ENCODE measurements around the gene ZYX.

Gene ZYX, protein sequence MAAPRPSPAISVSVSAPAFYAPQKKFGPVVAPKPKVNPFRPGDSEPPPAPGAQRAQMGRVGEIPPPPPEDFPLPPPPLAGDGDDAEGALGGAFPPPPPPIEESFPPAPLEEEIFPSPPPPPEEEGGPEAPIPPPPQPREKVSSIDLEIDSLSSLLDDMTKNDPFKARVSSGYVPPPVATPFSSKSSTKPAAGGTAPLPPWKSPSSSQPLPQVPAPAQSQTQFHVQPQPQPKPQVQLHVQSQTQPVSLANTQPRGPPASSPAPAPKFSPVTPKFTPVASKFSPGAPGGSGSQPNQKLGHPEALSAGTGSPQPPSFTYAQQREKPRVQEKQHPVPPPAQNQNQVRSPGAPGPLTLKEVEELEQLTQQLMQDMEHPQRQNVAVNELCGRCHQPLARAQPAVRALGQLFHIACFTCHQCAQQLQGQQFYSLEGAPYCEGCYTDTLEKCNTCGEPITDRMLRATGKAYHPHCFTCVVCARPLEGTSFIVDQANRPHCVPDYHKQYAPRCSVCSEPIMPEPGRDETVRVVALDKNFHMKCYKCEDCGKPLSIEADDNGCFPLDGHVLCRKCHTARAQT

GRCh38 chr7:143380646-143381426, at the start of gene ZYX:
TSS of gene ZYX (plus strand) at chr7:143381345. CDS start at chr7:143381572, 227 bp downstream.
- H3K36me3 ChIP-seq (ENCODE audit: control insufficient read depth, insufficient read depth, low read length): no peaks in the 10 kb centered on the region
- H3K4me3 ChIP-seq (ENCODE audit: low read length): peak within 1 kb of the TSS; percentile 91
- H3K9ac ChIP-seq (ENCODE audit: low read length): peak within 1 kb of the TSS; percentile 100
- H3K4me1 ChIP-seq (ENCODE audit: control insufficient read depth, insufficient read depth, low read length): peaks cover 20% of the 10 kb centered on the region
- H3K9me3 ChIP-seq (ENCODE audit: control insufficient read depth, low read length): no peaks in the 10 kb centered on the region
- H3K27me3 ChIP-seq (ENCODE audit: control insufficient read depth, insufficient read depth, low read length): no peaks in the 10 kb centered on the region

DNA sequence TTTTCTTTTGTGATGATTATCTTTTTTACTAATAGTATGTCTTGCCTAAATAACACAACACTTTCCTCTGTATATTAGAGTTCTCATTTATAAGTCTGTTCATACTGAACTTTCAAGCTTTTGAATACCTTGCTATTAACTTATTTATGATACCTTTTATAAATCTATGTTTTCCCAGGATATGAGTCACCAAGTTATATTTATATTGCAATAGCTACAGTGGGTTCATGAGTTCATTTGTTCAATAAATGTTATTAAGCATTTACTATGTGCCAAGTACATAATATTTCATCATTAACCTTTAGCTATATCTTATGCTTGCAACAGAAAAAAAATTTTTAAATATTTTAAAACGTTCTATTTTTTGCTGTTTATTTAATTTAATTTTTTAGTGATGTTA, 46.9 kb upstream of the ZYX start:
- H3K4me1 ChIP-seq (ENCODE audit: control insufficient read depth, insufficient read depth, low read length): peaks cover 31% of the 10 kb centered on the region

GRCh38 chr7:143337216-143337615, 43.9 kb upstream of the ZYX start:
- H3K36me3 ChIP-seq (ENCODE audit: control insufficient read depth, insufficient read depth, low read length): no peaks in the 10 kb centered on the region

More for the DNA sequence above, 46.9 kb upstream of the ZYX start:
- Histone ChIP-seq H3K36me3 (ENCODE audit: control insufficient read depth, insufficient read depth, low read length) (no peaks in the 10 kb centered on the region), H3K9ac (ENCODE audit: low read length) (no peak overlapping the region), H3K27me3 (ENCODE audit: control insufficient read depth, insufficient read depth, low read length) (no peaks in the 10 kb centered on the region), H3K9me3 (ENCODE audit: control insufficient read depth, low read length) (no peaks in the 10 kb centered on the region), H3K4me3 (ENCODE audit: low read length) (no peak overlapping the region)

GRCh38 chr7:143341842-143342241, 39.3 kb upstream of the ZYX start:
- Histone ChIP-seq H3K27me3 (ENCODE audit: control insufficient read depth, insufficient read depth, low read length) (peaks cover 7% of the 10 kb centered on the region), H3K9me3 (ENCODE audit: control insufficient read depth, low read length) (no peaks in the 10 kb centered on the region), H3K9ac (ENCODE audit: low read length) (no peak overlapping the region), H3K36me3 (ENCODE audit: control insufficient read depth, insufficient read depth, low read length) (no peaks in the 10 kb centered on the region), H3K4me1 (ENCODE audit: control insufficient read depth, insufficient read depth, low read length) (no peaks in the 10 kb centered on the region), H3K4me3 (ENCODE audit: low read length) (no peak overlapping the region)

More at GRCh38 chr7:143337216-143337615, 43.9 kb upstream of the ZYX start:
- no peaks in the 10 kb centered on the region for H3K9me3 ChIP-seq (ENCODE audit: control insufficient read depth, low read length)
- no peaks in the 10 kb centered on the region for H3K27me3 ChIP-seq (ENCODE audit: control insufficient read depth, insufficient read depth, low read length)
- H3K4me1 ChIP-seq (ENCODE audit: control insufficient read depth, insufficient read depth, low read length): peaks cover 10% of the 10 kb centered on the region
- H3K9ac ChIP-seq (ENCODE audit: low read length): no peak overlapping the region
- H3K4me3 ChIP-seq (ENCODE audit: low read length): no peak overlapping the region

GRCh38 chr7:143343596-143343995, 37.5 kb upstream of the ZYX start:
- Histone ChIP-seq H3K9me3 (ENCODE audit: control insufficient read depth, low read length) (no peaks in the 10 kb centered on the region), H3K4me3 (ENCODE audit: low read length) (no peak overlapping the region), H3K4me1 (ENCODE audit: control insufficient read depth, insufficient read depth, low read length) (no peaks in the 10 kb centered on the region), H3K36me3 (ENCODE audit: control insufficient read depth, insufficient read depth, low read length) (no peaks in the 10 kb centered on the region), H3K27me3 (ENCODE audit: control insufficient read depth, insufficient read depth, low read length) (peaks cover 7% of the 10 kb centered on the region), H3K9ac (ENCODE audit: low read length) (no peak overlapping the region)

DNA sequence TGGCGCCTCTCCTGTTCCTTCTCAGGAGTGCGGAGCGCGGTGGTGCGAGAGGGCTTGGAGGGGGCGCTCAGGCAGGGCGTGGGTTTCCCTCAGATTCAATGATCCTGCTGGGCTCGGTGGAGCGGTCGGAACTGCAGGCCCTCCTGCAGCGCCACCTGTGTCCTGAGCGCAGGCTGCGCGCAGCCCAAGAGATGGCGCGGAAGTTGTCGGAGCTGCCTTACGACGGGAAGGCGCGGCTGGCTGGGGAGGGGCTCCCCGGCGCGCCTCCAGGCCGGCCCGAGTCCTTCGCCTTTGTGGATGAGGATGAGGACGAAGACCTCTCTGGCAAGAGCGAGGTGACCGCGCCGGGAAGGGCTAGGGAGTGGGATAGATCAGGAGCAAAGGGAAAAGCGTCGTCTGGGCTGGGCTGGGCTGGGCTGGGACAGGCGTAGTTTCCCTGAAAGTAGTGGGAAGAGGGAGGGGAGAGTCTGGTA, 35.7 kb upstream of the ZYX start:
- Histone ChIP-seq H3K9ac (ENCODE audit: low read length) (peak overlapping the region; percentile 63), H3K9me3 (ENCODE audit: control insufficient read depth, low read length) (no peaks in the 10 kb centered on the region)

GRCh38 chr7:143346018-143346417, 35.1 kb upstream of the ZYX start:
- Histone ChIP-seq H3K9me3 (ENCODE audit: control insufficient read depth, low read length) (no peaks in the 10 kb centered on the region), H3K4me3 (ENCODE audit: low read length) (no peak overlapping the region), H3K27me3 (ENCODE audit: control insufficient read depth, insufficient read depth, low read length) (peaks cover 7% of the 10 kb centered on the region), H3K9ac (ENCODE audit: low read length) (no peak overlapping the region), H3K4me1 (ENCODE audit: control insufficient read depth, insufficient read depth, low read length) (no peaks in the 10 kb centered on the region), H3K36me3 (ENCODE audit: control insufficient read depth, insufficient read depth, low read length) (no peaks in the 10 kb centered on the region)

More for the DNA sequence above, 35.7 kb upstream of the ZYX start:
- H3K27me3 ChIP-seq (ENCODE audit: control insufficient read depth, insufficient read depth, low read length): peaks cover 7% of the 10 kb centered on the region
- no peak overlapping the region for H3K4me3 ChIP-seq (ENCODE audit: low read length)
- no peaks in the 10 kb centered on the region for H3K36me3 ChIP-seq (ENCODE audit: control insufficient read depth, insufficient read depth, low read length)
- no peaks in the 10 kb centered on the region for H3K4me1 ChIP-seq (ENCODE audit: control insufficient read depth, insufficient read depth, low read length)

DNA sequence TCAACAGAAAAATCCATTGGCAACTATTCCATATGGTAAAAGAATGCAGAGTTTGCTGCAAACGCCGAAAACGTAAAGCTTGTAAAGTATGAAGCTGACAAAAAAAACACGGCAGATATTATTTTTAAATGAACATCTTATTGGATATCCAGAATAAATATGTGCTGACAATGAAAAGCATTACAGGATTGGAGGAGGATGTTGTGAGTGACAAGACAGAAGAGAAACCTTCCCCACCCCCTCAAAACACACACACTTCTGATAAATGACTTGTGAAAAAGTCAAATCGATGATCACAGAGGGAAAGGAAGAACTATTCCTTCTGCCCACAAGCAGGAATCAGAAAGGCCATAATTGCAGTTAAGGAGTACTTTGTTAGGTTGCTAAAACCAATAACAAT, 33.2 kb upstream of the ZYX start:
- no peaks in the 10 kb centered on the region for H3K4me1 ChIP-seq (ENCODE audit: control insufficient read depth, insufficient read depth, low read length)
- H3K4me3 ChIP-seq (ENCODE audit: low read length): no peak overlapping the region
- H3K9ac ChIP-seq (ENCODE audit: low read length): no peak overlapping the region
- H3K27me3 ChIP-seq (ENCODE audit: control insufficient read depth, insufficient read depth, low read length): peaks cover 7% of the 10 kb centered on the region
- H3K9me3 ChIP-seq (ENCODE audit: control insufficient read depth, low read length): no peaks in the 10 kb centered on the region
- H3K36me3 ChIP-seq (ENCODE audit: control insufficient read depth, insufficient read depth, low read length): no peaks in the 10 kb centered on the region

GRCh38 chr7:143351060-143351459, 30.1 kb upstream of the ZYX start:
- H3K4me3 ChIP-seq (ENCODE audit: low read length): no peak overlapping the region
- H3K9ac ChIP-seq (ENCODE audit: low read length): no peak overlapping the region
- no peaks in the 10 kb centered on the region for H3K36me3 ChIP-seq (ENCODE audit: control insufficient read depth, insufficient read depth, low read length)
- no peaks in the 10 kb centered on the region for H3K27me3 ChIP-seq (ENCODE audit: control insufficient read depth, insufficient read depth, low read length)
- H3K9me3 ChIP-seq (ENCODE audit: control insufficient read depth, low read length): no peaks in the 10 kb centered on the region
- no peaks in the 10 kb centered on the region for H3K4me1 ChIP-seq (ENCODE audit: control insufficient read depth, insufficient read depth, low read length)

- H3K9me3 ChIP-seq (ENCODE audit: control insufficient read depth, low read length): no peaks in the 10 kb centered on the region
- no peak overlapping the region for H3K9ac ChIP-seq (ENCODE audit: low read length)
- H3K36me3 ChIP-seq (ENCODE audit: control insufficient read depth, insufficient read depth, low read length): no peaks in the 10 kb centered on the region
- no peak overlapping the region for H3K4me3 ChIP-seq (ENCODE audit: low read length)
- no peaks in the 10 kb centered on the region for H3K4me1 ChIP-seq (ENCODE audit: control insufficient read depth, insufficient read depth, low read length)
- H3K27me3 ChIP-seq (ENCODE audit: control insufficient read depth, insufficient read depth, low read length): no peaks in the 10 kb centered on the region
These were observed 29.6 kb upstream of the ZYX start for GRCh38 chr7:143351574-143351973.

GRCh38 chr7:143352531-143353002, 28.6 kb upstream of the ZYX start:
- Histone ChIP-seq H3K36me3 (ENCODE audit: control insufficient read depth, insufficient read depth, low read length) (no peaks in the 10 kb centered on the region), H3K9ac (ENCODE audit: low read length) (no peak overlapping the region), H3K9me3 (ENCODE audit: control insufficient read depth, low read length) (no peaks in the 10 kb centered on the region), H3K27me3 (ENCODE audit: control insufficient read depth, insufficient read depth, low read length) (no peaks in the 10 kb centered on the region), H3K4me3 (ENCODE audit: low read length) (no peak overlapping the region), H3K4me1 (ENCODE audit: control insufficient read depth, insufficient read depth, low read length) (no peaks in the 10 kb centered on the region)

DNA sequence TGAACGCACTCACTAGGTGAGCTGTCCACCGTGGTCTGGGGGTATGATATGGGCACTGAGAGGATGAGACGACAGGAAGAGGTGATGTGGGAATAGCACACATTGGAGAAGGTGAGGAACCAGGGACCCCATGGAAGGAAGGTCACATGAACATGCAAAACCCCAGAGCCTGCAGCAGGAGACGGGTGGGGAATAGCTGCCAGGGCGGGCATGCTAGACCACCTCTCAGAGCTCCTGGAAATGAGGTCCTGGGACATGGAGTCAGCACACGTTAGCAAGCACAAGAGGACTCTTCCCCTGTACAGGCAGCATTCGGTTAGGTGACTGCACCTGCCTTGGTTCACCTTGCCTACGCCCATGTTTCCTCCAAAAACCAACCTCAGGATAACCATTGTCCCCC, 26.8 kb upstream of the ZYX start:
- no peaks in the 10 kb centered on the region for H3K4me1 ChIP-seq (ENCODE audit: control insufficient read depth, insufficient read depth, low read length)
- H3K9me3 ChIP-seq (ENCODE audit: control insufficient read depth, low read length): no peaks in the 10 kb centered on the region
- H3K27me3 ChIP-seq (ENCODE audit: control insufficient read depth, insufficient read depth, low read length): peaks cover 7% of the 10 kb centered on the region
- H3K9ac ChIP-seq (ENCODE audit: low read length): no peak overlapping the region
- H3K4me3 ChIP-seq (ENCODE audit: low read length): no peak overlapping the region
- no peaks in the 10 kb centered on the region for H3K36me3 ChIP-seq (ENCODE audit: control insufficient read depth, insufficient read depth, low read length)

Data from mucosa of stomach (tissue), 1 donor.